Astrocyte of the cerebellum (primary cell): ENCODE measurements around the gene SMIM31.

Experiments used
- DNase-seq: peaks from one replicate; pipeline ENCODE4 v3.0.0-alpha.2; 2011; ENCODE audit warnings: low read depth
- H3K4me3 ChIP-seq: 2 replicates; pipeline ENCODE4 v1.5.1; 2011; ENCODE audit warnings: mild to moderate bottlenecking, low read depth, low read length, moderate library complexity
- CTCF ChIP-seq: IDR thresholded peaks from 2 replicates; pipeline ENCODE4 v1.5.1; 2012; ENCODE audit warnings: low read length, low read depth, moderate library complexity, mild to moderate bottlenecking; ENCODE audit errors: missing control alignments
- in situ Hi-C: cut with HindIII; loops from 2 replicates; pipeline ENCODE4 v1.10.0; 2017; ENCODE audit warnings: low sequenced_read_pairs

The SMIM31 gene

DNA sequence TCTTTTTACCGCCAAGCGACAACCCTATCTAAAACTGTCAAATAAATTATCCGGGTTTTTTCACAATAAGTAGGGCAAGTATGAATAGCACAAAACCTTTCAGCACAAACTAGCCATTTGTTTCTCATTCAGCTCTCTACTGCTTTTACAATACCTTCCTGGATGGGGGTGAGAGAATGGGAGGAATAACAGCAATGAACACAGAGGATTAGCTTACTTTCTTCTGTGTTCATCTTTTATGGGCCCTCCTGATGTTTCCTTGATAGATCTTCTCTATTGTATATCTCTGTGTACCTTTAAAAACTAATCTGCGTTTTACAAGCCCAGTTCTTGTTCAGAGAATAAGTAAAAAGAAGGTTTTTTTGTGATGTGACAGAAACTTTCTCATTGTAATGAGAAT, 67.8 kb downstream of the SMIM31 start:
- DNase-seq = no peak
- TF ChIP-seq CTCF = no peak
- no peak overlapping the region for H3K4me3 ChIP-seq
- in situ Hi-C loops = no loop called here

GRCh38 chr4:164824581-164824980, 70.7 kb downstream of the SMIM31 start:
- no peak for TF ChIP-seq CTCF
- H3K4me3 ChIP-seq = no peak overlapping the region
- in situ Hi-C loops = no loop called here
- DNase-seq = no peak

DNA sequence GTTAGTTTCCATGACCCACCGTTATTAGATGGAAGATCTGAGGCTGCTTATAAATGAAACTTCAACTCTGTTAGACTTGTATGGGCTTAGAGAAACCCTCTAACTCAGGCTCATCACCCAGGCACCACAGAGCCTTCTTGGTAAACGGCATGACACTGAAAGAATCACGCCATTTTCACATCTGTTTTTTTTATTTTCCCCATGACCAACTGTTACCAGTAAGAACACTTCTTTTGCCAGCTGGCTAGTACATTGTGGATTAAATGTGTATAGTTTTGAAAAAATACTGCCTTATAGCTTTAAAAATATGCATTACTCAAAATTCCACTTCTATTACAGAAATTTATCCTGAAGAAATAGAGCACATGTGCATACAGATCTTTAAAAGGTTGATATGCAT, 75.0 kb downstream of the SMIM31 start:
- no peak for DNase-seq
- in situ Hi-C loops = no loop called here
- no peak for TF ChIP-seq CTCF
- H3K4me3 ChIP-seq = no peak overlapping the region

DNA sequence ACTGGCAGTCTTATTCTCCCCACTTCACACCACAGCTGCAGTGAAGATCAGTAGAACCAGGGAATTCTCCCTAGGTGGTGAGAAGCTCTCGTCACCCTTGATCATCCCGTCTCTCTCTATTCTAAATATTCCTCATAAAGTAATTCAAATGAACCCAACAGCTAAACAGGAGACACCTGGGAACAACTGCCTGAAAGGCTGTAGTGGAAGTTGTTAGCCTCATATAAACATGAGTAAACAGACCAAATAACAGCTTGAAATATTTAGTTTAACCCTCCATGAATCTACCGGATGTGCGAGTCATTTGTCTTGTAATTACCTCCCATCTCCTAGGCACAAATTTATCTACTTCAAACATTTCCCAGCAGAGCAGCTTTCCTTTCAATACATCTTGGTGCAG, 92.6 kb downstream of the SMIM31 start:
- no peak for TF ChIP-seq CTCF
- in situ Hi-C loops = no loop called here
- DNase-seq = no peak
- H3K4me3 ChIP-seq = no peak overlapping the region

GRCh38 chr4:164847016-164847415, 93.1 kb downstream of the SMIM31 start:
- DNase-seq = no peak
- no peak for TF ChIP-seq CTCF
- no peak overlapping the region for H3K4me3 ChIP-seq
- in situ Hi-C loops = no loop called here

- DNase-seq = no peak
- in situ Hi-C loops = no loop called here
- H3K4me3 ChIP-seq = no peak overlapping the region
- no peak for TF ChIP-seq CTCF
Measured at GRCh38 chr4:164847967-164848649, 94.2 kb downstream of the SMIM31 start.
